ENCODE results near the gene ULK4. TPM values are rescaled to one million over a fixed set of nuclear protein-coding genes. Genes with fewer than 3 reads are reported as not detected.

ULK4 gene
- total and polyA plus RNA-seq, 2 of the 8 experiments (the other 6 are each of a cell fraction or from before 2014, with no cell fraction given) = 3.0 to 10.8 TPM

- no peak for TF ChIP-seq EGR1 (IDR thresholded peaks at IDR 0.05; ENCODE audit: borderline replicate concordance, low read depth, low read length)
These were observed 299.6 kb downstream of the ULK4 start (continued) for GRCh38 chr3:41662288-41662687.

Data from H1 (cell line).